ENCODE results near the gene CEP290.
"Not testable (repeated sequence)": the region's sequence is repeated elsewhere in the genome, so short reads cannot be mapped to it uniquely, and the experiment has no call there.

CEP290 gene

DNA sequence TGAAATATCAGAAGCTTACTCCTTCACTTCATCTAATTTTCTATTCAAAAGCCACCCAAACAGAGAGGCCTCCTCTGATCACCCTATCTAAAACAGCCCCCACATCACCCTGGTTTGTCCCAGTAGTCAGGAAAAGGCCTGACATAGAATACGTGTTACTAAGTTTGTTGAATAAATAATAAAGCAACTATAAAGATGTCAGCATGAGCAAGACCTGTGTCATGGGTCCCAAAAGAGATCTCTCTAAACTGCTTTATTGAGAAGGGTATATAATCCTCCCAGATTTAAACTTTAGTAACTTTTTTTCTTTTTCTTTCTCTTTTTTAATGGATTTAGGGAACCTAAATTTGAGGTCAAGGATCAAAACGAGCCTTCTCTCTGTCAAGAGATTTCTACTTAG lies 85.3 kb downstream of the CEP290 start:
- no peak for DNase-seq (ENCODE audit: low read depth)

DNA sequence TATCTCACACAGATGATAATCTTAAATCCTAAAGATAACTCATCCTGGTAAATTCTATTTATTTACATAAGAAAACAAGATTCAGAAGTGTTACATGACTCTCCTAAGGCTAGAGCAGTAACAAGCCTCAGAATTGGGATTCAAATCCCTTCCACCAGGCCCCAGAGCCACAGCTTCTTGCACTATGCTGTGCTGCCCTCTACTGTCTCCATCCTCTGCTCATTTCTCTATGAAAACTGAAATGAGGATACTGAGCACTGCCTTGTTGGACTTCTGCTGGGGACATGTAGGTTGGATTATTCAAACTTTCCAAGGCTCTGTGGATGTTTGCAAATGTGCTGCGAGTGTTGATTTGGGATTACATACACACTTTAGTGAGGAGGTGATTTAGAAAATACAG lies 89.2 kb downstream of the CEP290 start:
- DNase-seq (ENCODE audit: low read depth), result peak; percentile 9

GRCh38 chr12:88044035-88044434 lies 97.9 kb downstream of the CEP290 start:
- no peak for DNase-seq (ENCODE audit: low read depth)

DNA sequence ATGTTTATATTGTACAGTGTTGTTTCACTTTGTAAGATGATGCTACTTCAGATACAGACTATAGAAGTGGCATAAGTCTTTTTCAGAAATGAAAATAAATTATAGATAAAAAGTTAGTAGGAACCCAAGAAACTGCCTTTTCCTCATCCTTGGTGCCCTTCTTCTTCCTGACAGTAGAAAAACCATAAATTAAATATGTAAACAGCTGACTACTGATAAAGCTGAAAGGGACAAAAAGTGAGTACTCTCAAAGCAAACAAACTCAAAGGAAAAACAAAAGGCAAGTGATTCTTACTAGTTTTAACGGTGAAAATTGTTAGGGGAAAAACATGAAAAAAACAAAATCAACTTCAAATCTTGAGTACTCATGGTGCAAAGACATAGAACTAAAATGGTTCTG lies 104.1 kb downstream of the CEP290 start:
- DNase-seq (ENCODE audit: low read depth), result no peak

- peak; percentile 15 for DNase-seq (ENCODE audit: low read depth)
Measured at GRCh38 chr12:88036353-88036965, 105.4 kb downstream of the CEP290 start.

DNA sequence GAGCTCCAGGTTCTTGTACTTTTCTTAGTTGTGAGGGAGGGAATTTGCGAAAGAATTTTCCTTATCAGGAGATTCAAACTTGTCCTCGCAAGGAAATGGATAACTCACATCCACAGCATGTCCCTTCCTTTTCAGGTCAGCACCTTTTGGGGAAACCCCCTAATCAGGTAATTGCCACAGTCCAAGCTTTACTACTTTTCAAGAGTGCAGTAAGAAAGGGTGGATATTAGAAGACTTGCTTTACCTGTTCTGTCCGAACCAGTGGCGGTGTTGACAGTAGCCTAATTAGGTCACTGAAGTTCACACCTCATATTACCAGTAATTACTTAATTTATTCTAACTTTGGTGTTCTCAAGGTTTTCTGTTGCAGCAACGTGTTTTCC lies 106.0 kb downstream of the CEP290 start:
- no peak for DNase-seq (ENCODE audit: low read depth)

- DNase-seq (ENCODE audit: low read depth), result peak; percentile 26
Measured at GRCh38 chr12:88035271-88035906, 106.5 kb downstream of the CEP290 start.

- DNase-seq (ENCODE audit: low read depth), result not testable (repeated sequence)
Measured at GRCh38 chr12:88031161-88031560, 110.7 kb downstream of the CEP290 start.

GRCh38 chr12:88029093-88029665 lies 112.7 kb downstream of the CEP290 start, which contains the start of gene C12orf50:
Gene C12orf50, minus strand, starts transcription at chr12:88029401. Its CDS starts 2,439 bp downstream, at chr12:88026962.
- no peak for DNase-seq (ENCODE audit: low read depth)

- DNase-seq (ENCODE audit: low read depth), result no peak
Measured at GRCh38 chr12:88026196-88026595, 115.7 kb downstream of the CEP290 start.

- no peak for DNase-seq (ENCODE audit: low read depth)
Measured at GRCh38 chr12:88017964-88018363, 123.9 kb downstream of the CEP290 start.

- DNase-seq (ENCODE audit: low read depth), result no peak
Measured at GRCh38 chr12:88015825-88016224, 126.1 kb downstream of the CEP290 start.

DNA sequence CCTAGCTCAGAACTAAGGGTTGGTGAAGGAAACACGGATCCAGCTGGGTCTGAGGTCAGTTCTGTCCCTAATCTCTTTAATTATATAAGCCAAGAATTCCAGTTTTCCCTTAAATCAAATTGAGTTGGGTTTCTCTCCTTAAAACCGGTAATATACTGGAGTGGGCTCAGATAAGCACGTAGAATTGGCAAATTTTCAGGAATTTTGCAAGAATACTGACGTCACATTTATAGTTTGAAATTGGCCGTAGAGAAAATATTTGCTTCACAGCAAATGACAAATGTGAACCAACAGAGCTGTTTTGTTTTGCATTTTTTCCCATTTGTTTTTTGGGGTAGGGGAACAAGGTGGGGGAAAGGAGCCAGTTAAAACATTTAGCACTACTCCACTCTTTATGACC lies 130.1 kb downstream of the CEP290 start:
- no peak for DNase-seq (ENCODE audit: low read depth)

- no peak for DNase-seq (ENCODE audit: low read depth)
Measured at GRCh38 chr12:88006351-88006750, 135.5 kb downstream of the CEP290 start.

DNA sequence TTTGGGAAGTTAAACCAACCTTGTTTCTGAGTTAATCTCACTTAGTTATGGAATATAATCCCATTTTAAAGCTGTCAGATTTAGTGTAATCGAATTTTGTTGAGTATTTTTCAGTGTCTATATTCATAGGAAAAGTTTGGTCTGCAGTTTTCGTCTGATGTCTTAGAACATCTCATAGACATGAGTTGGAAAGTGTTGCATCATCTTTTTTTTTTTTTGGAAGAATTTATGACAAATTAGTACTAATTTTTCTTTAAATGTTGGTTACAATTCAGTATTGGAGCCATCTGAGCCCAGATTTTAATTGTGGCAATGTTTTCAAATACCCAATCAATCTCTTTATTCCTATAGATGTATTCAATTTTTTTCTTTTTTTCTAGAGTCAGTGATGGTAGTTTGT lies 140.6 kb downstream of the CEP290 start:
- no peak for DNase-seq (ENCODE audit: low read depth)

All from non-pigmented ciliary epithelial cell (primary cell).